ENCODE results near the gene SLC25A47.
"Not testable (repeated sequence)": the region's sequence is repeated elsewhere in the genome, so short reads cannot be mapped to it uniquely, and the experiment has no call there.

Gene SLC25A47, protein sequence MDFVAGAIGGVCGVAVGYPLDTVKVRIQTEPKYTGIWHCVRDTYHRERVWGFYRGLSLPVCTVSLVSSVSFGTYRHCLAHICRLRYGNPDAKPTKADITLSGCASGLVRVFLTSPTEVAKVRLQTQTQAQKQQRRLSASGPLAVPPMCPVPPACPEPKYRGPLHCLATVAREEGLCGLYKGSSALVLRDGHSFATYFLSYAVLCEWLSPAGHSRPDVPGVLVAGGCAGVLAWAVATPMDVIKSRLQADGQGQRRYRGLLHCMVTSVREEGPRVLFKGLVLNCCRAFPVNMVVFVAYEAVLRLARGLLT

DNA sequence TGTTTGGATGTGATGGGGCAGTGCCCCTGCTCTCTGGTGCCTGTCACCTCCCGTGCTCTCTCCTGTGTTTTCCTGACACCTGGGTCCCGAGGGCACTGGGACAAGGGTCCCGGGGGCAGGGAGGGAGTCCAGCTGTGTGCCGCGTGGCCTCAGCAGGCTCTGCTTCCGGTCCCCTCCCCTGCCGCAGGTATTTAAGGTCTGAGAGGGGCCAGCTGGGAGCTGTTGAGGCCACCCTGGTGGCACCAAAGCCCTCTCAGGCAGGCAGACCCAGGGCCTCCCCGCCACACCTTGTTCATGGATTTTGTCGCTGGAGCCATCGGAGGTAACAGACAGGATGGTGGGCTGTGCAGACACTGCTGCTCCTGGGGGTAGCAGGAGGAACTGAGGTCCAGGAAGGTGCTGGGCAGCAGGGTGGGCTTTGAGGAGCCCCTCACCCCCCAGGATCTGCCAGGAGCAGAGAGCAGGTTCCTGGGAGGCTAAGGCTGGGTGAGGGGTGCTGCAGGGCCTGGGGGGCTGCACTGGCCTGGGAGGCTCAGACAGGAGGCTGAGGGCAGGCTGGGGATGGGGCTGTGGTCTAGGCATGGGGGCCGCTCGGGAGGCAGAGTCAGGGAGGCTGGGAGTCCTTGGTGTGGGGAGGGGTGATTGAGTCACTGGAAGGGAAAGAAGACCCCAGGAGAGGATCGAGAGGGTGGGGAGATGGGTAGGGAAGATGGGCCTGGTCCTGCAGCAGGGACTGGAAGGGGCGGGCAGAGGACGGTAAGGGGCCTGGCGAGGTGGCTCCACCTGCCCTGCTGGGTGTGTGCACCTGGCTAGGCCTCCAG is at the start of gene SLC25A47:
Gene SLC25A47 (plus strand): TSS at position 219 of the 821 bp plus-strand sequence. CDS start 76 bp downstream, at position 295.
- no peak for DNase-seq

DNA sequence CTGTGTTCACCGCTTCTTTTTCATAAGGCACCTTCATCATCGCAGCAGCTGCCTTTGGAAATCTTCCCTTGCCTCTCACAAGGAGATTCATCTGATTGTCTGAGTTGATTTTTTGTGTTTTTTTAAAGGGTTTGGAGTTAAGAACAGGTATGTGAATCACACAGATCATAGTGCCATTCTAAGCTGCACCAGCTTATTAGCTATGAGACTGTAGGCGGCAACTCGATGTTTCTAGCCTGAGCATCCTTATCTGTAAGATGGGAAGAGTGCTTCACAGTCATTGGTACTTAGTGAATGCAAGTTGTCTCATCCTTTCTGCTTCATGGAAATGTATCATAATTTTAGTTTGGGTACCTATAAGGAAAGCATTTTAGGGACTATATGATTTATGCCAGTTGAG is 48.9 kb upstream of the SLC25A47 start:
- no peak for DNase-seq

DNA sequence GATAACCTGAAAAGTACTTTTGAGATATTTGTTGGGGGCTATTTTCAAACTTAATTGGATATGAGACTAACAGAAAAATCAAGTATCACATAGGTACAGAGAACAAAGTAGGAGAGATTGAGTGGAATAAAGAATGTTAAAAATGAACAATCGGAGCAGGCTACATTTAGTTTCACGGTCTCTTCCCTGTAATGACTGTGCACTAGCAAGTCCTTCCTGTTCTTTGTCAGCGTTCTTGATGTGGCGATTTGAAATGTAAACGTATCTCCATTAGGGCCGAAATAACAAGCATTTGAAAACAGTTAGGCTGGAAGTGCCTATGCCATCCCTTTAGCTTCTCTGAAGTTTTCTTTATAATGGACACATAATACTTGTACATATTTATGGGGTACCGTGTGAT is 47.9 kb upstream of the SLC25A47 start:
- no peak for DNase-seq

DNA sequence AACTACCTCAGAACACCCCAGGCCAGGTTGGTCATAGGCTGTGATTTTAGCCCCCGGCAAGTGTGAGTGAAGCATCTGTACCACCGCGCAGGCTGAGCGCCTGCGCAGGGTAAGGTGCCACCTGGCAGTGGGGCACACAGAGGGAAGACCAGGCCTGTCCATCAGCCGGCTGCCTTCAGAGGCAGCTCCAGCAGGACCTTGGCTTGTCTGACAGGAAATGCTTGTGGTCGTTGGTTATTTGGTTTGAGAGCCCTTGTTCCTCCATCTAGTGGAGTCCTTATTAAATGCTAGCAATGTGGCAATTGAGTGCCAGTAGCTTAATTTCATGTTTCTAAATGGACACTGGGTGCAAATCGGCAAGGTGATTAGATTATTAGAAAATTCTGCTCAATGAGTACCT is 44.4 kb upstream of the SLC25A47 start:
- DNase-seq: no peak

DNA sequence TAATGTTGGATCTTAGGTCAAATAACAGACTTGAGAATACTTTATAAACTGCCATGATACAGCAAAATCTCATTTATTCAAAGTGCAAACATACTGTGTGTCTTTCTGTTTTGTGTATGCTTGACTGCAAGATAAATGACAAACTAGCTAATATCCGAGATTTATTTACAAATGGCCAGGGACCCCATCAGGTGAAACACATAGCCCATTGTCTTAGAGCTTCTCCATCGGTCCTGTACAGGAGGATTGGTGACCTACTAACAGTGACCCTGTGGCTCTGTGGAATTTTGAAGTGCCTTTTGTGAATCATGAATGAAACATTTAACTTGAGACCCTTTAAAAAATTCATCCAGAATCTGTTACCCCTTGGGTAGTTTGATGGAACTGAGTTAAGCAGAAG is 44.0 kb upstream of the SLC25A47 start:
- DNase-seq: no peak

DNA sequence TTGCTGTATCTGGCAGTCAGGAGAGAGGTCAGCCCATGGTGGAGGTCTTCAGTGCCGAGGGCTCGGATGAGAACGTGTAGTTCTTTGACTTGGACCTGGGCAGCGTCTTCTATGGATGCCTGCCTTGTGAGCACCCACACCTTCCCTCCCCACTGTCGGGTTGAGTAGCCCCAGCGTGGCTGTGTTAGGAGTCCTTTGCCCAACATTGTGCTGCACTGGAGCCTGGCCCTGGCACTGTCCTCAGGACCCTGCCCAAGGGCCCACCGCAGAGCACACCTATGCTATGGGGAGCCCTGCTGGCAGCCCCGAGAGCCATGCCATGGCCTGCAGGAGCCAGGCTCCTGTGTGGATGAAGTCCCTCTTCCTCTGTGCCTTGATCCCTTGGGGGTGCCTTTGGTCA is 43.6 kb upstream of the SLC25A47 start:
- no peak for DNase-seq

DNA sequence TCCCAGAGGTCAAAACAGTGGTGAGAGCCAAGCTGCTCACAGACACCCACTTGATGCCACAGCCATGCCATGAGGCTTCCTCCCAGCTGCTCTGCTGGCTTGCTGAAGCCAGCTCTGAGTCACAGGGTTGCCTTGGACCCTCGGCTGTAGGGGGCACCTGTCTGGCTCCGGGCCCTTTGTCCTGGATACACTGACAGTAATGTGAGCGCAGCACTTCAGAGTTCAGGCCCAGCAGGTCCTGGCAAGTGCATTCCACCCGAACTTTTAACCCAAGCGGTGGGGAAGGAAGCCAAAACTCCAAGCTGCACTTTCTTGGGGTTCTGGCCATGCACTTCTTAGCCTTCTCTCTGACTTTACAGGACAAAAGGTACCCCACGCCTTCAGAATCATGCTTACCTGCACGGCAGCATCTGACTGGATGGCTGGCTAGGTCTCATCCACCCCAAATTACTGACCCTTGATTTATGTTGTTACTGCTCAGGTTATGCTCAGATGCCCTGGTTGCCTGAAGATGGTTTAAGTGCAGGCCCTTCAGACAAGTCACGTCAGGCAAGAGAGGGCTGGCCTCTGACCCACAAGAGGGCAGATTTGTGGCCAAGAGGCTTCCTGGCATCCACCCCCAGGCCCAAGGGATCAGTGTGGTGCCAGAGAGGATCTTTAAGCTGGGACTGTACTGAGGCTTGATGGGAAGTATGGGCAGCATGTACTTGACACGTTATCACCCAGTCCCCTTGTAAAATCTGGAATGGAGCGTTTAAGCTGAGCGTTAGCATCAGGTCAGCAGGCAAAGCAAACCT is 41.7 kb upstream of the SLC25A47 start:
- no peak for DNase-seq

DNA sequence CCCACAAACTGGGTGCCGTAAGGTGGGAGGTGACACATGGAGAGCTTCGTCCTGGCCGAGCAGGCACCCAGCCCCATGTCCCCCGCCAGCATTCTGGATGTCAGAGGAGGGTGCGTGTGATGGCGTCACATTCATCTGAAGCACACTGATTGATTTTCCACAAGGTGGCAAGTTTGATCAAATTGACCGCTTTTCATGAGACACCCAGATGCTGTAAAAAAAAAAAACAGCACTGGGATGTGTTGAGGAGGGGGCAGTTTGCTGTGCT is 41.1 kb upstream of the SLC25A47 start:
- DNase-seq: no peak

DNA sequence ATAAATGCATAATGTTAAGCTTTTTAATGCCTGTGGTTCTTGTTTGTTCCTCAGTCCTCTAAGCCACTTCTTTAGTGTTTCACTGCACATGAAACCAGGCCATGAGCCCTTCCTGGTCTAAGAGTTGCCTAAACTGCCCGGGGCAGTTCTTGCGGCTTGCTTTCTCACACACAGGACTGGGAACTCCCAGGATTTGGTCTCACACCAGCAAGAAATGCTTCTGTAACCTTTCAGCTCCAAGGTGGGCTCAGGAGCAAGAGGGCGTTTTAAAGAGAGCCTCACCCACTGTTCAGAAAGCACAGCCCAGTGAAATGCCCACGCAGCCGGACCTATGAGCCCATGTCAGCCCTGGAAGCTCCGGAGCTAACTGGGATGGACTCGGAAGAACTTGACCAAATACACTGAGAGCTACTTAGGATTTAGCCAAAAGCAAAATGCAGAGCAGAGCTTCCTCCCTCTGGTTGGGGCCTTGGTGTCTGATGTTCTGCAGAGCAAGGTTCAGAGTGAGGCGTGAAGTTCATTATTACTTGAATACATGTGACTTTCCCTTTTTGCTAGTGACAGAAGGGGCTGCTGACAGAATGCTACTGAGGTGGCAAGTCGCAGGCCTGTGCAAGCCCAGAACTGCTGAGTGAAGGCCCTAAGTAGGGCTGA is 40.2 kb upstream of the SLC25A47 start:
- DNase-seq: no peak

DNA sequence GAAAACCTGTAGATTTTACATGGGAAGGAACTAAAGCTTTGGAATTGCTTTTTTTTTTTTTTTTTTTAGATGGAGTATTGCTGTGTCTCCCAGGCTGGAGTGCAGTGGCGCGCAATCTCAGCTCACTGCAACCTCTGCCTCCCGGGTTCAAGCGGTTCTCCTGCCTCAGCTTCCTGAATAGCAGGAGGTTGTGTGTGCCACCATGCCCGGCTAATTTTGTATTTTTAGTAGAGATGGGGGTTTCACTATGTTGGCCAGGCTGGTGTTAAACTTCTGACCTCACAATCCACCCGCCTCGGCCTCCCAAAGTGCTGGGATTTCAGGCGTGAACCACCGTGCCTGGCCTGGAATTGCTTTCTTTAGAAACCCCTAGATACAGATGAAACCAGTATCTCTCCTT is 39.7 kb upstream of the SLC25A47 start:
- DNase-seq: not testable (repeated sequence)

DNA sequence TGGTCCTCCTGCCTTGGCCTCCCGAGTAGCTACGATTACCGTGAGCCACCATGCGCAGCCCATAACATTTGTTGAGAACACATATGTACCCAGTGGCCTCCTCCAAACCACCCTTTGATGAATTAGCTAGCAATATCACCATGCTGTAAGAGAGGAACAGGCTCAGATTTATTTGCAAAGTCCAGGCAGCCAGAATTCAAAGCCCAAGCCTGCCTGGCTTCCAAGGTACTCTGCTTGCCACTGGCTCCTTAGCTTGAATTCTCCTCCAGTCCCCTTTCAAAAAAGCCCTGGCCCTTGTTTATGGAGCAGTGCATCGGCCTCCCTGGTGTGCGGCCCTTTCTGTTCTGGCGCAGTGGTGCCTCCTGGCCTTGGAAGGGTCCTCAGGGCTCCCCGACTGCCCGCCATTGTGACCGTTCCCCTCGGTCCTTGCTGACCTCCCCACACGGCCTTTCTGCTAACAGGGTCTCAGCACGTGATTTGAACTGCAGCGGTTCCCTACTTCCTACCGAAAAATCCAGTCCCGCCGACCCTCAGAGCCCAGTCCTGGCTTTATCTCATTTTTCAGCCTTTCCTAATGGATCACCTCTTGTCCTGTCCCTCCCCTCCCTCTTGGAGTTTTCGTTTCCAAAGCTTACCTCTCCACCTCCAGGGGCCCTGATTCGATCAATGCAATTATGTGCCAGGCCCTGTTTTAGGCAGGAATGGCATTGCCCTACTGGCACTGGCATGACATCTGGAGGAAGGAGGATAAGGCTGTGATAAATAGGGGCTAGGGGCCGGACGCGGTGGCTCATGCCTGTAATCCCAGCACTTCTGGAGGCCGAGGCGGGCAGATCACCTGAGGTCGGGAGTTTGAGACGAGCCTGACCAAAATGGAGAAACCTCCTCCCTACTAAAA is 38.9 kb upstream of the SLC25A47 start:
- no peak for DNase-seq

DNA sequence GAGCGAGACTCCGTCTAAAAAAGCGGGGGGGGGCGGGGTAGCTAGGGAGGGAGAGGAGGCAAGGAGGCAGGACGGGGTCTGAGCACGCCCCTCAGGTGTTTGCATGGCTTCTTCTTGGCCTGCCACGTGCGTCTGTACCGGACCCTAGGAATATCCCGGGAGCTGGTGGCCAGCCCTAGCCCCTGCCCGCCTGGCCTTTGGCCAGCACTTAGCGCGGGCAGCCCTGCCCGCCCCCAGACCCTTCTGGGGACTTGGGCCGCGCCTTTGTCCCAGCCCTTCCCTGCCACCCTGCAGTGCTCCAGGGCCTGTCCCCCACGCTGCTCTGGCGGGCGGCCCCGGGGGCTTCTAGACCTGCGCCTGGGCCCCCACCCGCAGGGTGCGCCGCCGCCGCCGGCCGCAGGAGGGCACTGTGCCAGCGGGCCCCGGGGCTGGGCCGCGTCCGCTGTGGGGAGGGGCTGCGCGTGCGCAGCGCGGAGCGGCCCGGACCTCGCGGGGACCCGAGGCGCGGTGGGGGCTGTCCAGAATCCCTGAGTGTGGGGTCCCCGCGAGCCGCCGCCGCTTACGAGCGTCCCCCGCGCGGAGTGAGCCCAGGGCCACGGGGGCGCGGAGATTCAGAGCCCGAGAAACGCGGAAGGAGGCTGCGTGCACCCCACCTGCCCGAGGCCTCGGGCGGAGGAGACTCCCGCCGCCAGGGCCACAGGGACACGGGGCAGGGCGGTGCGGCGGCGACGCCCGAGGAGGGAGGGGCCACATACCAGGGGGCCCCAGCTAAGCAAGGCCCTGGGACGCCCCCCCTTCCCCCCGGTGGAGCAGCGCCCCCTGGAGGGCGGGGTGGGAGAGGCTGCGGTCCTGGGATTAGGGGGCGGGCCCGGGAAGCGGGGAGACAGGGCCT is 37.9 kb upstream of the SLC25A47 start:
- peak; percentile 82 for DNase-seq

DNA sequence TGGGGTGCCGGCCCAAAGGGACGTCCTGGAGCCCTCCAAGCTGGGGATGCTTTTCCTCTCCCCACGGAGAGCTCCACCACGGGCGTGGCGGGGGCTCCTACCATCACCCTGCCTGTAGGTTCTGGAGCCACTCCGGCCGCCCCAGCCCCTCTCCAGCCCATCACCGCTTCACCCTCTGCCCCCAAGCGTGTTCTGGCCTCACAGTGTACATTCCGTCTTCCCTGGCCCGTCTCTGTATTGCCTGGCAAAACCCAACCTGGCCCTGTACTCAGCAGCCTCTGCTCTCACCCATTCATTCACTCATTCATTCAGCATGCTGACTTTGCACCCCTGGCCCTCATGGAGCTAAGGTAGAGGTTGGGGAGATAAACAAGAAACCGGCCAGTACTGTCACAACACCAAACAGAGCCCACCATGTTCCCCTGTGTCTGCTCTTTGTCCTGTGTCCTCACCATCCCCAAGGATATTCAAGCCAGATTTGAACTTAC is 37.2 kb upstream of the SLC25A47 start:
- DNase-seq: no peak

DNA sequence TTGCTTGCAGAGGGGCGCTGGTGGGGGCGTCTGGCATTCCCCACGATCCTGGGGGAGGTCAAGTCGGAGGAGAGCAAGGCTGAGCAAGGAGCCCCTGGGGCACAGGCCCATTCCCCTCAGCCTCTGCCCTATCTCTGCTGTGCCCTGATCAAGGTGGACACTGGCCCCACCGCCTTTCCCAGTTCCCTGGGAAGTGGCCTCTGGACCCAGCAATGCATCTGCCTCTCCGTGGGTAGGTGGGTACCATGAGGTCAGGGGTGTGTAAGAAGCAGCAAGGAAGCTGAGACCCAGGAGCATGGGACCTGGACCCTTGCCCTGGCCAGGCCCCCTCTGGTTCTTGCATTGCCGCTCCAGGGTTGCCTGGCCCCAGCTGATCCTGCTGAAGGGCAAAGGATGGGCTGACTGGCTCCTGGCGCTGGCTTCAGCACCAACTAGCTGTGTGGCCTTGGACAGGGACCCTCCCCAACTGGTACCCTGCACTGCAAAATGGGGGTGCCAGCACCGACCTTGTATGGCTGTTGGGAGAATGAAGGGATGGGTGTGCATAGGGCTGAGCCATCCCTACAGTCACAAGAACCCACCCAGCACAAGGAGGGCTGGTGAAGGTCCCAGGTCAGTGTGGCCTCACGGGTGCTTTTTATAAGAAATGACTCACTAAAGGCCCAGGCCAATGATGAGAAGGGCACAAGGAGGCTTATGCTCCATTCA is 36.5 kb upstream of the SLC25A47 start:
- DNase-seq: no peak

DNA sequence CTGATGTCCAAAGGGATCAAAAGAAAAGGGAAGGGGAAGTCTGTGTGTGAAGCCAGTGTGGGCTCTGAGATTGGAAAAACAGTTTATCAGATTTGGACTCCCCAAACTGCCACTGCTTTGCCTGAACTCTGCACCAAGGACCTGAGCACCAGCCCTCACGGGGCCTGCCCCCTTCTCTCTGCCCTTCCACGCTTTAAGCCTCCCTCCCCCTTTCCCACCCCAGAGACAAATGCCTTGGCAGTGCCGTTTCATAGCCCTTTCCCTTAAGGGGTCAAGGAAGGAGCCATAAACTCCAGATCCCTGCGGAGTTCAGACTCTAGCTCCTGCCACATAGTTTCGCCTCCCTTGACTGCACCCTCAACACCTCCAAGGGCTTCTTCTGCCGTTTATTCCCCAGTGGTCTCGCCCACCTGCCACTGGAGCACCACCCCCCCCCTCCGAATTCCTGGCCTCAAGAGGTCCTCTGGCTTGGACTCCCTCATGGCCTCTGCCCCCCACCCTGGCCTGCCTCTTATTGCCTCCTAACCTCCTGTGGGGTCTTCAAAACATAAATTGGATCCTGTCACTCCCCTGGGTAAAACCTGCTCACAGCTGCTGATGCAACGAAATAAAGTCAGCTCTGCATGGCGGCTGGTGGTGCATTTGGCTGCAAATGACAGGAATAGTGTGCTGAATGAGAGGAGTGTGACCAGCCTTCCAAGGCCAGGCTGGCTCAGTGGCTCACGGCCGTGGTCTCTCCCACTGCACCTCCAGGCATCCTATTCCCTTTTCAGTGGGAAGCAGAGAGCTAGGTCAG is 35.7 kb upstream of the SLC25A47 start:
- DNase-seq: no peak

DNA sequence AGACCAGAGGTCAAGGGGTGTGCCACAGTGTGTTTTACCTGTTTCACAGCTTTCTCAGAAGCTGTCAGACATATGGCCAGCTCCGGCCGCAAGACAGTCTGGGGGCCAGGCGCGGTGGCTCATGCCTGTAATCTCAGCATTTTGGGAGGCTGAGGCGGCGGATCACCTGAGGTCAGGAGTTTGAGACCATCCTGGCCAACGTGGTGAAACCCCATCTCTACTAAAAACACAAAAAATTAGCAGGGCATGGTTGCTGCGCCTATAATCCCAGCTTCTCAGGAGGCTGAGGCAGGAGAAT is 35.2 kb upstream of the SLC25A47 start:
- DNase-seq: not testable (repeated sequence)

DNA sequence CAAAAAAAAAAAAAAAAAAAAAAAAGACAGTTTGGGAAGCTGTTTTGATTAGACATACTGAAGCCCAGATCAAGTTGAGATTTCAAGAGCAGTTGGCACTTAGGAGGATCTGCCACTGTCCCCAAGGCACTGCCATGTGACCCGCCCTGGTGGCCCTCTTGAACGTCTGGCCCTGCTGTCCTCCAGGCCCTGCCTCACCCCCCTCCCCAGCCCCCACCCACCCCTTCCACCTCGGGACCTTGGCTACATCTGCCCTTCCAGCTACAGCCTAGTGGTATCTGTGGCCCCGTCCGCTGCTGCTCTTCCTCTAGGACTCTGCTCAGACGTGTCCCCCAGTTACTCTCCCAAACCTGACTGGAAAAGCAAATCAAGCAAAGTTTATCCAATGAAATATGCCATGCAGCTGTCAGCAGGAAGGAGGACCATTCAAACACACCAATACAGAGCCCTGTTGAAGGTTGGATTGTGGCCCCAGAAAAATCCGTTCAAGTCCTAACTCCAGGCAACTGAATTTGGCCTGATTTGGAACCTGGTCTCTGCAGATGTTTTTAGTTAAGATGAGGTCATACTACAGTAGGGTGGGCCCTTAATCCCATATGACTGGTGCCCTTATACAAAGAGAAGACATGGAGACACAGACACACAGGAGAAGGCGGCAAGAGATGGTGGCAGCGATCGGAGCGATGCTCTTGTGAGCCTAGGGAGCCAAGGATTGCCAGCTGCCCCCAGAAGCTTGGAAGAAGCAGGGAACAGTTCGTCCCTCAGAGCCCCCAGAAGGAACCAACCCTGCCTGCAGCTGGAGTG is 34.6 kb upstream of the SLC25A47 start:
- DNase-seq: no peak

DNA sequence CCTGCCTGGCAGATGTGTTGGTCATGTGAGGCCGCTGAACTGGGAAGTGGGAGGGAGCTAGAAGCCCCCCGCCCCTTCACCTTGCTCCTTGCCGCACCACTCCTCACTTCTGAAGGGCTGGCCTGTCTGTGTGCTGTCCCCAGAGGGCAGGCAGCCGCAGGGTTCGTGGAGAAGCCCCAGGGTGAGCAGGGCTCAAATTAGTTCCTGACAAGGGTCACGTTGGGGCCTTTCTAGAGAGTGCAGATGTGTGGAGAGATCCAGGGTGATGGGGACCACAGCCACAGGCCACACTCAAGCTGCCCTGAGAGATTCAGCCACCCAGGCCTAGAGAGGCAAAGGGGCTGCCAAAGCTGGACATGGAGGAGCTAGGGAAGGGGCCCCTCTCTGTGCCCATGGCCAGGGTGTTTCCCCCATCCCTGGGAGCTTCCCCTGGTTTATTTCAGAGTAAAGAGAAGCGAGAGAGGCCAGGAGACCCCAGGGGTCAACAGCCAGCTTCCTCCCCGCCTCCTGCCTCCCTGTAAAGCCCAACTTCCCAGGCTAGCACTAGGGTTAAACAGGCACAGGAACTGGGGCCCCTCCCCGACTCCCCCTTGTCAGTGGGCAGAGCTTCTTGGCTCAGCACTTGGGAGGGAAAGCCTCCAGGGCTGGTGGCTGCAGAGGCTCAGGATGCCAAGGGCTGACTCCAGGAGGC is 33.1 kb upstream of the SLC25A47 start:
- DNase-seq: no peak
